ENCODE data around the gene GRIN1. TPM values are rescaled to one million over a fixed set of nuclear protein-coding genes. Genes with fewer than 3 reads are reported as not detected.

Gene GRIN1
- total RNA-seq, 1 donor from 2014 or later: not detected

- Histone ChIP-seq H3K4me1 (no peaks in the 10 kb centered on the region), H3K4me2 (no peak overlapping the region), H3K4me3 (no peak overlapping the region), H3K9me3 (ENCODE audit: low read depth) (no peaks in the 10 kb centered on the region), H3K27ac (no peak overlapping the region), H3K27me3 (peaks cover 100% of the 10 kb centered on the region), H3K36me3 (no peaks in the 10 kb centered on the region), H2AFZ (replicated peaks) (no peak overlapping the region), H3K9ac (no peak overlapping the region), H3F3A (ENCODE audit: low read depth) (peaks cover 6% of the 10 kb centered on the region), H4K20me1 (ENCODE audit: low read depth) (peaks cover 45% of the 10 kb centered on the region), H3K79me2 (ENCODE audit: low read depth) (no peaks in the 10 kb centered on the region)
- Mint-ChIP-seq H3K36me3 (peaks cover 1% of the 10 kb centered on the region), H3K9me3 (peaks cover 3% of the 10 kb centered on the region), H3K4me1 (peaks cover 2% of the 10 kb centered on the region), H3K27ac (no peak overlapping the region), H3K27me3 (ENCODE audit: insufficient read depth, low read depth) (peaks cover 70% of the 10 kb centered on the region), H3K4me3 (no peak overlapping the region)
- DNase-seq (ENCODE audit: low spot score): no peak
- peak; percentile 0 for TF ChIP-seq EZH2phosphoT487 (IDR thresholded peaks at IDR 0.05)
- TF ChIP-seq CTCF (IDR thresholded peaks at IDR 0.05): no peak
- peak; percentile 30 for TF ChIP-seq EZH2 (IDR thresholded peaks at IDR 0.05)
Observed at GRCh38 chr9:137139468-137140150, 655 bp downstream of the GRIN1 start.

GRCh38 chr9:137140151-137141012, 1.4 kb downstream of the GRIN1 start:
- Histone ChIP-seq H2AFZ (replicated peaks) (no peak overlapping the region), H3K27me3 (peaks cover 93% of the 10 kb centered on the region), H4K20me1 (ENCODE audit: low read depth) (peaks cover 45% of the 10 kb centered on the region), H3K9me3 (ENCODE audit: low read depth) (no peaks in the 10 kb centered on the region), H3K27ac (no peak overlapping the region), H3K36me3 (no peaks in the 10 kb centered on the region), H3F3A (ENCODE audit: low read depth) (peaks cover 6% of the 10 kb centered on the region), H3K4me3 (no peak overlapping the region), H3K9ac (no peak overlapping the region), H3K79me2 (ENCODE audit: low read depth) (no peaks in the 10 kb centered on the region), H3K4me2 (no peak overlapping the region), H3K4me1 (no peaks in the 10 kb centered on the region)
- H3K27me3 Mint-ChIP-seq (ENCODE audit: insufficient read depth, low read depth): peaks cover 70% of the 10 kb centered on the region
- peak; percentile 48 for TF ChIP-seq EZH2 (IDR thresholded peaks at IDR 0.05)
- TF ChIP-seq CTCF (IDR thresholded peaks at IDR 0.05): no peak
- TF ChIP-seq EZH2phosphoT487 (IDR thresholded peaks at IDR 0.05): peak; percentile 24
- peak; percentile 46 for DNase-seq (ENCODE audit: low spot score)
- H3K4me3 Mint-ChIP-seq: peak overlapping the region; percentile 44
- peaks cover 3% of the 10 kb centered on the region for H3K9me3 Mint-ChIP-seq
- peaks cover 1% of the 10 kb centered on the region for H3K36me3 Mint-ChIP-seq
- H3K4me1 Mint-ChIP-seq: peaks cover 2% of the 10 kb centered on the region
- H3K27ac Mint-ChIP-seq: no peak overlapping the region

- no peak for TF ChIP-seq CTCF (IDR thresholded peaks at IDR 0.05)
- no peak for TF ChIP-seq EZH2 (IDR thresholded peaks at IDR 0.05)
- no peak for TF ChIP-seq EZH2phosphoT487 (IDR thresholded peaks at IDR 0.05)
- H3K27ac Mint-ChIP-seq: no peak overlapping the region
- H3K27ac ChIP-seq: no peak overlapping the region
- H4K20me1 ChIP-seq (ENCODE audit: low read depth): peaks cover 41% of the 10 kb centered on the region
- no peak overlapping the region for H3K9ac ChIP-seq
- H3K27me3 ChIP-seq: peaks cover 93% of the 10 kb centered on the region
- peaks cover 2% of the 10 kb centered on the region for H3K4me1 Mint-ChIP-seq
- no peak overlapping the region for H3K4me2 ChIP-seq
- H3K9me3 Mint-ChIP-seq: no peaks in the 10 kb centered on the region
- H3K4me1 ChIP-seq: no peaks in the 10 kb centered on the region
- no peak overlapping the region for H3K4me3 Mint-ChIP-seq
- H3K4me3 ChIP-seq: no peak overlapping the region
- H2AFZ ChIP-seq (replicated peaks): no peak overlapping the region
- H3K36me3 ChIP-seq: no peaks in the 10 kb centered on the region
- H3K79me2 ChIP-seq (ENCODE audit: low read depth): no peaks in the 10 kb centered on the region
- H3K9me3 ChIP-seq (ENCODE audit: low read depth): no peaks in the 10 kb centered on the region
- no peak for DNase-seq (ENCODE audit: low spot score)
- H3K27me3 Mint-ChIP-seq (ENCODE audit: insufficient read depth, low read depth): peaks cover 66% of the 10 kb centered on the region
- H3F3A ChIP-seq (ENCODE audit: low read depth): peaks cover 6% of the 10 kb centered on the region
- no peaks in the 10 kb centered on the region for H3K36me3 Mint-ChIP-seq
Observed at GRCh38 chr9:137141050-137141810, 2.3 kb downstream of the GRIN1 start.
